SK-N-SH (cell line): Measurements from ENCODE around the gene ANK3.

ENCODE experiments used
- CHD2 ChIP-seq: fragments of 150-350 bp; IDR thresholded peaks from 2 replicates; pipeline ENCODE4 v1.6.1; 2018; ENCODE audit warnings: low read length; ENCODE audit not compliant: partially characterized antibody
- CTCF ChIP-seq: fragments of 200-600 bp; sonication (generic); IDR thresholded peaks from 2 replicates; pipeline ENCODE4 v1.6.1; 2017; ENCODE audit warnings: antibody characterized with exemption, mild to moderate bottlenecking, moderate library complexity
- GABPA ChIP-seq: IDR thresholded peaks from 2 replicates; pipeline ENCODE4 v1.4.0; 2012; ENCODE audit warnings: low read depth, mild to moderate bottlenecking
- MAX ChIP-seq: IDR thresholded peaks from 2 replicates; pipeline ENCODE4 v1.4.0; 2012; ENCODE audit warnings: low read depth
- MEF2A ChIP-seq: IDR thresholded peaks from 2 replicates; pipeline ENCODE4 v1.4.0; 2012; ENCODE audit warnings: low read depth, borderline replicate concordance
- SMC3 ChIP-seq: IDR thresholded peaks from 2 replicates; pipeline ENCODE4 v1.6.1; 2012; ENCODE audit warnings: low read depth, low read length, improper control_type of control experiment
- TAF1 ChIP-seq: IDR thresholded peaks from 2 replicates; pipeline ENCODE4 v1.6.1; 2012; ENCODE audit warnings: low read depth, mild to moderate bottlenecking, low read length, moderate library complexity, borderline replicate concordance
- TCF12 ChIP-seq: IDR thresholded peaks from 2 replicates; pipeline ENCODE4 v1.4.0; 2012
- YY1 ChIP-seq: IDR thresholded peaks from 2 replicates; pipeline ENCODE4 v1.4.0; 2012; ENCODE audit warnings: low read depth, mild to moderate bottlenecking

GRCh38 chr10:60362461-60362860, 27.2 kb downstream of the ANK3 start:
- TF ChIP-seq CHD2 (no peak), CTCF (no peak), YY1 (no peak), GABPA (no peak), TAF1 (no peak), TCF12 (no peak), SMC3 (no peak), MAX (no peak), MEF2A (no peak)
